Skeletal muscle tissue (tissue), 4 donors: Measurements from ENCODE around the gene WRNIP1. TPM values are rescaled to one million over a fixed set of nuclear protein-coding genes. Genes with fewer than 3 reads are reported as not detected.
"Not testable (repeated sequence)": the region's sequence is repeated elsewhere in the genome, so short reads cannot be mapped to it uniquely, and the experiment has no call there.

Experiments used
- H3K27ac ChIP-seq: one replicate; pipeline ENCODE4 v1.7.0; 2013; ENCODE audit warnings: mild to moderate bottlenecking, low read depth, low read length, inconsistent platforms
- H3K27me3 ChIP-seq, 3 donors: one replicate each; pipeline ENCODE4 v1.7.0; 2013; ENCODE audit warnings: low read length in 3 of 3; ENCODE audit not compliant: control insufficient read depth in 3 of 3, insufficient read depth in 3 of 3
- H3K36me3 ChIP-seq, 3 donors: one replicate each; pipeline ENCODE4 v1.7.0; 2013; ENCODE audit warnings: low read length in 3 of 3; ENCODE audit not compliant: control insufficient read depth in 3 of 3, insufficient read depth in 3 of 3
- H3K4me1 ChIP-seq, 3 donors: one replicate each; pipeline ENCODE4 v1.7.0; 2013; ENCODE audit warnings: low read length in 3 of 3, mild to moderate bottlenecking in 3 of 3; ENCODE audit not compliant: control insufficient read depth in 3 of 3, insufficient read depth in 3 of 3
- H3K4me3 ChIP-seq, 3 donors: one replicate each; pipeline ENCODE4 v1.7.0; 2013; ENCODE audit warnings: low read length in 3 of 3
- H3K9ac ChIP-seq, 3 donors: one replicate each; pipeline ENCODE4 v1.7.0; 2013; ENCODE audit warnings: low read length in 3 of 3, mild to moderate bottlenecking in 3 of 3, moderate library complexity in 2 of 3, low read depth in 1 of 3
- H3K9me3 ChIP-seq, 3 donors: one replicate each; pipeline ENCODE4 v1.7.0; 2013; ENCODE audit warnings: low read length in 3 of 3; ENCODE audit not compliant: control insufficient read depth in 3 of 3
- total RNA-seq: library from RNA; depleted of rRNA; stranded (reverse); fragments of >200 nt; gene quantifications from one replicate; pipeline ENCODE4 v1.2.3, GENCODE V29; 2014
- donor health status: Osteomylitis.

WRNIP1 gene
- total RNA-seq, 1 donor from 2014 or later, result 27.7 TPM

- Histone ChIP-seq H3K9me3 (no peaks in the 10 kb centered on the region), H3K4me3 (no peak overlapping the region), H3K36me3 (peaks cover 0 to 4% (median 0%) of the 10 kb centered on the region in 3 donors), H3K27me3 (no peaks in the 10 kb centered on the region), H3K27ac (no peak overlapping the region), H3K4me1 (peaks cover 4 to 13% (median 7%) of the 10 kb centered on the region in 3 donors), H3K9ac (no peak overlapping the region)
Measured at GRCh38 chr6:2800552-2801316, 35.5 kb downstream of the WRNIP1 start.

- H3K27me3 ChIP-seq, H3K36me3 ChIP-seq, H3K4me3 ChIP-seq, H3K9me3 ChIP-seq, H3K27ac ChIP-seq, H3K9ac ChIP-seq: not testable (repeated sequence)
- peaks cover 4 to 13% (median 7%) of the 10 kb centered on the region in 3 donors for H3K4me1 ChIP-seq
Measured at GRCh38 chr6:2801687-2802086, 36.5 kb downstream of the WRNIP1 start.

GRCh38 chr6:2802521-2803060 is 37.4 kb downstream of the WRNIP1 start:
- Histone ChIP-seq H3K27me3 (no peaks in the 10 kb centered on the region), H3K9ac (no peak overlapping the region), H3K4me3 (no peak overlapping the region), H3K9me3 (no peaks in the 10 kb centered on the region), H3K4me1 (peaks cover 4 to 15% (median 6%) of the 10 kb centered on the region in 3 donors), H3K36me3 (peaks cover 0 to 3% (median 0%) of the 10 kb centered on the region in 3 donors), H3K27ac (no peak overlapping the region)

GRCh38 chr6:2803731-2804429 is 38.7 kb downstream of the WRNIP1 start:
- peaks cover 5 to 17% (median 6%) of the 10 kb centered on the region in 3 donors for H3K4me1 ChIP-seq

GRCh38 chr6:2804516-2804915 is 39.3 kb downstream of the WRNIP1 start:
- Histone ChIP-seq H3K4me3 (no peak overlapping the region), H3K27me3 (no peaks in the 10 kb centered on the region), H3K9ac (no peak overlapping the region), H3K4me1 (peaks cover 5 to 15% (median 6%) of the 10 kb centered on the region in 3 donors), H3K9me3 (no peaks in the 10 kb centered on the region), H3K36me3 (peaks cover 0 to 3% (median 0%) of the 10 kb centered on the region in 3 donors), H3K27ac (no peak overlapping the region)

More at GRCh38 chr6:2803731-2804429, 38.7 kb downstream of the WRNIP1 start:
- Histone ChIP-seq H3K4me3 (no peak overlapping the region), H3K36me3 (peaks cover 0 to 3% (median 0%) of the 10 kb centered on the region in 3 donors), H3K9me3 (no peaks in the 10 kb centered on the region), H3K27ac (no peak overlapping the region), H3K27me3 (no peaks in the 10 kb centered on the region), H3K9ac (no peak overlapping the region)

- Histone ChIP-seq H3K9me3 (no peaks in the 10 kb centered on the region), H3K27ac (no peak overlapping the region), H3K4me1 (peaks cover 5 to 9% (median 6%) of the 10 kb centered on the region in 3 donors), H3K36me3 (peaks cover 0 to 3% (median 0%) of the 10 kb centered on the region in 3 donors), H3K27me3 (no peaks in the 10 kb centered on the region), H3K4me3 (no peak overlapping the region), H3K9ac (no peak overlapping the region)
Measured at GRCh38 chr6:2805031-2805430, 39.8 kb downstream of the WRNIP1 start.

- Histone ChIP-seq H3K4me3 (no peak overlapping the region), H3K4me1 (peaks cover 4 to 6% (median 5%) of the 10 kb centered on the region in 3 donors), H3K9me3 (no peaks in the 10 kb centered on the region), H3K36me3 (peaks cover 0 to 3% (median 0%) of the 10 kb centered on the region in 3 donors), H3K27me3 (no peaks in the 10 kb centered on the region), H3K9ac (no peak overlapping the region), H3K27ac (no peak overlapping the region)
Measured at GRCh38 chr6:2806644-2807043, 41.5 kb downstream of the WRNIP1 start.

GRCh38 chr6:2807342-2808090 is 42.3 kb downstream of the WRNIP1 start:
- Histone ChIP-seq H3K9me3 (no peaks in the 10 kb centered on the region), H3K27me3 (no peaks in the 10 kb centered on the region), H3K4me3 (no peak overlapping the region), H3K4me1 (peaks cover 4 to 6% (median 5%) of the 10 kb centered on the region in 3 donors), H3K27ac (no peak overlapping the region), H3K36me3 (peaks cover 0 to 3% (median 0%) of the 10 kb centered on the region in 3 donors), H3K9ac (no peak overlapping the region)

- no peak overlapping the region for H3K4me3 ChIP-seq
- no peak overlapping the region for H3K27ac ChIP-seq
- no peak overlapping the region for H3K9ac ChIP-seq
- no peaks in the 10 kb centered on the region for H3K9me3 ChIP-seq
- H3K27me3 ChIP-seq, result no peaks in the 10 kb centered on the region
- peaks cover 0 to 3% (median 0%) of the 10 kb centered on the region in 3 donors for H3K36me3 ChIP-seq
- peaks cover 4 to 6% (median 5%) of the 10 kb centered on the region in 3 donors for H3K4me1 ChIP-seq
Measured at GRCh38 chr6:2809015-2809414, 43.8 kb downstream of the WRNIP1 start.
